HEK293 (cell line): Measurements from ENCODE around the gene PPEF1.

Experiments used
- REST ChIP-seq: fragments of 450-650 bp; formaldehyde crosslinking; IDR thresholded peaks from 2 replicates; pipeline ENCODE4 v1.5.1; 2016; ENCODE audit warnings: missing biosample characterization, missing genetic modification characterization
- TRIM28 ChIP-seq: IDR thresholded peaks from 2 replicates; pipeline ENCODE4 v1.6.1; 2011; ENCODE audit warnings: low read length, control low read depth, borderline replicate concordance

- TF ChIP-seq REST (no peak), TRIM28 (no peak)
Observed at GRCh38 chrX:18681996-18682395, 25.4 kb upstream of the PPEF1 start.
